ENCODE measurements around the gene SH3D19. TPM values are rescaled to one million over a fixed set of nuclear protein-coding genes. Genes with fewer than 3 reads are reported as not detected.

SH3D19 gene
- total RNA-seq, 1 experiment from 2014 or later, result 29.7 TPM

DNA sequence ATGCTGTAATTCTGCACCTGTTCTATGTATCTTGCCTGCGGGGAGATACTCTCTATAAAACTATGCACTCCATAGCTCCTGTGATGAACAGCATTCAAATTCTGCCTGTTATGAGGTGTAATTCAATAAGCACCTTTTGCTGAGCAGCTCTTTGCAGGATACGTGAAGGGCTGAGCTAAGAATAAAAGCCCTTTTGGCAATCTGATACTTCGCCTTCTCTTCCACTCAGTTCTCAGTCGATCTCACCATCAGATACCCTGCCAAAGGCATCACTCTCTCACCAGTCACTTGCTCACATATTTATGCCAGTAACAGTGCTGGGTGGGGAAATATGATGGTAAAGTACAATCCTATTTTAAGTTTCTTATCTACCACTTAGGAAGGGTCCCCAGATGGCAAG, 158.8 kb downstream of the SH3D19 start:
- H3K79me2 ChIP-seq (ENCODE audit: insufficient read depth, low read length), result no peaks in the 10 kb centered on the region
- no peaks in the 10 kb centered on the region for H4K20me1 ChIP-seq (ENCODE audit: control insufficient read depth, insufficient read depth, insufficient read length)
- H3K27ac Mint-ChIP-seq, result peak overlapping the region in 1 of 3 experiments; percentile 21; a peak in 1 of 7 replicates

More for the DNA sequence above, 158.8 kb downstream of the SH3D19 start:
- Histone ChIP-seq H4K8ac (replicated peaks; ENCODE audit: insufficient read length, low read depth, low read length) (no peak overlapping the region), H4K91ac (ENCODE audit: insufficient read length, low read depth, low read length) (no peak overlapping the region), H2BK120ac (ENCODE audit: low read depth, low read length, poor library complexity, severe bottlenecking) (no peak overlapping the region), H3K14ac (ENCODE audit: insufficient read depth, low read length) (no peak overlapping the region), H2AFZ (ENCODE audit: low read length) (no peak overlapping the region), H2BK15ac (ENCODE audit: low read depth, low read length) (no peak overlapping the region), H3K23me2 (ENCODE audit: insufficient read length, low read depth, low read length, poor library complexity, severe bottlenecking) (no peaks in the 10 kb centered on the region), H2BK5ac (ENCODE audit: insufficient read length, low read length) (no peak overlapping the region), H3K4ac (ENCODE audit: low read depth, low read length) (no peak overlapping the region), H3K23ac (ENCODE audit: insufficient read length, low read depth, low read length) (no peak overlapping the region), H3K18ac (ENCODE audit: insufficient read length, low read depth, low read length) (no peak overlapping the region), H3K9ac (ENCODE audit: extremely low read depth, insufficient read length, low read length) (no peak overlapping the region), H3T11ph (ENCODE audit: low read length) (no peak overlapping the region), H3K4me1 (ENCODE audit: insufficient read depth, low read length) (no peaks in the 10 kb centered on the region; the same call in 1 of the 2 replicates), H3K27ac (ENCODE audit: insufficient read length, low read depth, low read length) (no peak overlapping the region), H2BK20ac (ENCODE audit: low read depth, low read length, poor library complexity, severe bottlenecking) (no peak overlapping the region), H3K9me3 (ENCODE audit: control insufficient read depth, low read depth, low read length) (no peaks in the 10 kb centered on the region), H3K79me1 (ENCODE audit: insufficient read depth, low read depth, low read length, poor library complexity, severe bottlenecking) (no peaks in the 10 kb centered on the region), H4K5ac (ENCODE audit: insufficient read length, low read depth, low read length) (no peak overlapping the region), H3K56ac (ENCODE audit: insufficient read length, low read depth, low read length) (no peak overlapping the region), H3K4me2 (ENCODE audit: insufficient read depth, insufficient read length, low read length) (no peak overlapping the region), H2BK12ac (ENCODE audit: insufficient read length, low read depth, low read length) (no peak overlapping the region), H2AK5ac (ENCODE audit: insufficient read length, low read length) (no peak overlapping the region), H3K27me3 (ENCODE audit: insufficient read depth, low read length) (no peaks in the 10 kb centered on the region)
- H3K4me1 Mint-ChIP-seq, result peaks cover 23 to 28% of the 10 kb centered on the region in 2 experiments
- H3K27me3 Mint-ChIP-seq (ENCODE audit: low read depth), result no peaks in the 10 kb centered on the region
- TF ChIP-seq, protein P1, sequence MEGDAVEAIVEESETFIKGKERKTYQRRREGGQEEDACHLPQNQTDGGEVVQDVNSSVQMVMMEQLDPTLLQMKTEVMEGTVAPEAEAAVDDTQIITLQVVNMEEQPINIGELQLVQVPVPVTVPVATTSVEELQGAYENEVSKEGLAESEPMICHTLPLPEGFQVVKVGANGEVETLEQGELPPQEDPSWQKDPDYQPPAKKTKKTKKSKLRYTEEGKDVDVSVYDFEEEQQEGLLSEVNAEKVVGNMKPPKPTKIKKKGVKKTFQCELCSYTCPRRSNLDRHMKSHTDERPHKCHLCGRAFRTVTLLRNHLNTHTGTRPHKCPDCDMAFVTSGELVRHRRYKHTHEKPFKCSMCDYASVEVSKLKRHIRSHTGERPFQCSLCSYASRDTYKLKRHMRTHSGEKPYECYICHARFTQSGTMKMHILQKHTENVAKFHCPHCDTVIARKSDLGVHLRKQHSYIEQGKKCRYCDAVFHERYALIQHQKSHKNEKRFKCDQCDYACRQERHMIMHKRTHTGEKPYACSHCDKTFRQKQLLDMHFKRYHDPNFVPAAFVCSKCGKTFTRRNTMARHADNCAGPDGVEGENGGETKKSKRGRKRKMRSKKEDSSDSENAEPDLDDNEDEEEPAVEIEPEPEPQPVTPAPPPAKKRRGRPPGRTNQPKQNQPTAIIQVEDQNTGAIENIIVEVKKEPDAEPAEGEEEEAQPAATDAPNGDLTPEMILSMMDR (conservative IDR thresholded peaks at IDR 0.05), result no peak
- peaks cover 15 to 37% (median 30%) of the 10 kb centered on the region in 3 experiments; a peak in 6 of 7 replicates for H3K36me3 Mint-ChIP-seq (ENCODE audit: insufficient read depth in 1 of 3, low read depth in 3 of 3)
- DNase-seq, result no peak
- H3K9me3 Mint-ChIP-seq, result peaks cover 0 to 3% of the 10 kb centered on the region in 2 experiments; a peak in 1 of 5 replicates
- no peak overlapping the region for H3K4me3 Mint-ChIP-seq
- WGBS (ENCODE audit: extremely low coverage, insufficient read length, low lambda C conversion rate), result no CpG with 5 or more reads among the region's 4 CpGs

Measured in H9 (cell line).